Skin epidermis (tissue), 12 donors: ENCODE measurements around the gene PPIG.
"Not testable (repeated sequence)": the region's sequence is repeated elsewhere in the genome, so short reads cannot be mapped to it uniquely, and the experiment has no call there.

Source experiments
- H3K27ac ChIP-seq, 21 experiments: fragments of 200-600 bp; sonication (generic) in 11 of 21; one replicate each; pipeline ENCODE4 v1.5.0; 2020; ENCODE audit warnings: mild to moderate bottlenecking in 3 of 21, inconsistent platforms in 2 of 21, moderate library complexity in 2 of 21
- H3K4me3 ChIP-seq, 7 experiments: fragments of 200-600 bp; sonication (generic) in 2 of 7; one replicate each; pipeline ENCODE4 v1.5.0; 2020; ENCODE audit warnings: inconsistent platforms in 2 of 7, mild to moderate bottlenecking in 2 of 7, moderate library complexity in 1 of 7

PPIG gene

GRCh38 chr2:169583518-169583917, 633 bp upstream of the PPIG start:
- Histone ChIP-seq H3K27ac (peak overlapping the region in 6 of 21 experiments; percentile 90 to 99 (median 98)), H3K4me3 (no peak overlapping the region)

DNA sequence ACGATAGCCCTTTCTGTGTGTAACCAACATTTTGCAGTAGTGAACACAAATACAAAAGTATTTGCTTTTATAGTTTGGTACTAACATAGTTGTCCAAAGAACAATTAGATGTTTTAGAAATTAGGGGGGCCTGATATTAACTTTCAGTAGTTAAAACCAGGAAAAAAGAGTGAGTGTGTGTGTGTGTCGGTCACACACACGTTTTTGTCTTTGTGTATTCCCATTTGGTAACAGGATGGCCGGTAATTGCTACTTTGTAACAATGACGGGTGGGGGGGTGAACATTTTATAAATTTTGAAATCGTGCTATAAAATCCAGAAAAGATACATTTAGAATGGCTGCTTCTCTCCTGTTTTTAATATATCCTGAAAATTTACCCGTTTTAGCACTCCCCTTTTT, 1.5 kb downstream of the PPIG start:
- Histone ChIP-seq H3K4me3 (peak overlapping the region; percentile 57 to 97 (median 83)), H3K27ac (peak overlapping the region in 16 of 21 experiments; percentile 87 to 99 (median 96))

DNA sequence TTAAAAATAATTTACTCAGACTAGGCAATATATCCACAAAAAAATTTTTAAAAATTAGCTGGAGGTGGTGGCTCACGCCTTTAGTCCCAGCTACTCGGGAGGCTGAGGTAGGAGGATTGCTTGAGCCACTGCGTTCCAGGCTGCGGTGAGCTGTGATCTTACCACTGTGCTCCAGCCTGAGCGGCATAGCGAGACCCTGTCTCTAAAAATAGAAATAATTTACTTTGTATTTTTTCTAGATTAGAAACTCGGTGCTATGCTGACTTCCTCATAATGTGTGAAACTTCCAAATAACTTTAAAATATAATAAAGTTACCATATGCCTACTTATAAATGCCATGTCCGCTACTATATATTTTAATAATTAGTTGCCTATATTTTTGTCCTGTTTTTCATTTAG, 6.7 kb downstream of the PPIG start:
- H3K4me3 ChIP-seq: no peak overlapping the region
- H3K27ac ChIP-seq: no peak overlapping the region

- not testable (repeated sequence) for H3K4me3 ChIP-seq, H3K27ac ChIP-seq
Measured at GRCh38 chr2:169596546-169596945, 12.4 kb downstream of the PPIG start.

DNA sequence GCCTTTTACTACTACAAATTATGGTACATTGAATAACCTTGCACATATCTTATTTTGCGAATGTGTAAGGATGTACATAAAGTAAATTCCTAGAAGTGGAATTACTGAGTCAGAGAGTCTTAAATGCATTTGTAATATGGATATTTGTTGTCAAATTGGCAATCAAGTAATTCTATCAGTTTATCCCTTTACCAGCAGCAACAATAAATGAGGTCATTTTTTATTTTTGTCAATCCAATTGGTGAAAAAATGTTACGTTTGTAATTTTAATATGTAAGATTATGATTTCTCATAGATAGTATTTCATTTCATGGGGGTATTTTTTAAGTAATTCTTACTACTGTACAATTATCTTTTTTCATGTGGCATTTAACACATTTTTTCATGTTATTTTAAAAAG, 14.8 kb downstream of the PPIG start:
- H3K4me3 ChIP-seq: no peak overlapping the region
- no peak overlapping the region for H3K27ac ChIP-seq

GRCh38 chr2:169599568-169599967, 15.4 kb downstream of the PPIG start:
- Histone ChIP-seq H3K27ac (no peak overlapping the region), H3K4me3 (no peak overlapping the region)

- Histone ChIP-seq H3K4me3 (no peak overlapping the region), H3K27ac (no peak overlapping the region)
Measured at GRCh38 chr2:169609264-169609663, 25.1 kb downstream of the PPIG start.

DNA sequence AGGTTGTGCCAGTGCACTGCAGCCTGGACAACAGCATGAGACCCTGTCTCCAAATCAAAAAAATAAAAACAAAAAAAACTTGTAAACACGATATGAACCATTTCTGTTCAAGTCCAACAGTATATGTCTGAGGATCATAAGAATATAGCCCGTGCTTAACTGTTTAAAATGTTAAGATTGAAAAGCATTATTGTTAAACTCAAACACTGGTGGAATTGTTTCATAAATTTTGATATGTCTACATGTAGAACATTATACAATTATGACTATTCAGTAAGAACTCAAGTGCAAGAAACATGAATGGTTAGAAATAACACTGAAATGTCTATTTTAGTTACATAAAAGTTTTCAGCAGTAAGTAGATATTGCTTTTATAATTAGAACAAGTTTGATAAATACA, 29.7 kb downstream of the PPIG start:
- no peak overlapping the region for H3K4me3 ChIP-seq
- H3K27ac ChIP-seq: no peak overlapping the region

GRCh38 chr2:169615982-169616381, 31.8 kb downstream of the PPIG start:
- not testable (repeated sequence) for H3K4me3 ChIP-seq, H3K27ac ChIP-seq

GRCh38 chr2:169619946-169620345, 35.8 kb downstream of the PPIG start:
- Histone ChIP-seq H3K27ac (no peak overlapping the region), H3K4me3 (no peak overlapping the region)

GRCh38 chr2:169620509-169620908, 36.4 kb downstream of the PPIG start:
- H3K27ac ChIP-seq: no peak overlapping the region

DNA sequence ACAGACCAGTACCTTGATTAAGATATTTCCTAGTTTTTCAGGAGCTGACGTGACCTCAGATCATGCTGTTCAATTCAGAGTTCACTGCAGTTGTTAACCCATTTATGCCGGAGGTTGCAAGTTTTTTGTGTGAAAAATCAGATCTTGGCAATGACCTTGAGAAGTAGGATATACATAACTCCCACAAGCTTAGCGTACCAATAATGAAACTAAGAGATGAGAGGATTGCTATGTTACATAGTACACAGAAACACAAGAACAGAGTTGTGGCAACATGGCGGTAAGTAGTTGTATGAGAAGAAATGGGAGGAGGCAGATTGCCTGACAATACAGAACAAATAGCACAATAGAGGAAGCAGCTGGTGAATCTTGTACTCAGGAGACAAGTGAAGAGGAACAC, 39.1 kb downstream of the PPIG start:
- no peak overlapping the region for H3K27ac ChIP-seq
- H3K4me3 ChIP-seq: no peak overlapping the region

More at GRCh38 chr2:169620509-169620908, 36.4 kb downstream of the PPIG start:
- no peak overlapping the region for H3K4me3 ChIP-seq

- Histone ChIP-seq H3K4me3 (no peak overlapping the region), H3K27ac (no peak overlapping the region)
Measured at GRCh38 chr2:169625781-169626180, 41.6 kb downstream of the PPIG start.

DNA sequence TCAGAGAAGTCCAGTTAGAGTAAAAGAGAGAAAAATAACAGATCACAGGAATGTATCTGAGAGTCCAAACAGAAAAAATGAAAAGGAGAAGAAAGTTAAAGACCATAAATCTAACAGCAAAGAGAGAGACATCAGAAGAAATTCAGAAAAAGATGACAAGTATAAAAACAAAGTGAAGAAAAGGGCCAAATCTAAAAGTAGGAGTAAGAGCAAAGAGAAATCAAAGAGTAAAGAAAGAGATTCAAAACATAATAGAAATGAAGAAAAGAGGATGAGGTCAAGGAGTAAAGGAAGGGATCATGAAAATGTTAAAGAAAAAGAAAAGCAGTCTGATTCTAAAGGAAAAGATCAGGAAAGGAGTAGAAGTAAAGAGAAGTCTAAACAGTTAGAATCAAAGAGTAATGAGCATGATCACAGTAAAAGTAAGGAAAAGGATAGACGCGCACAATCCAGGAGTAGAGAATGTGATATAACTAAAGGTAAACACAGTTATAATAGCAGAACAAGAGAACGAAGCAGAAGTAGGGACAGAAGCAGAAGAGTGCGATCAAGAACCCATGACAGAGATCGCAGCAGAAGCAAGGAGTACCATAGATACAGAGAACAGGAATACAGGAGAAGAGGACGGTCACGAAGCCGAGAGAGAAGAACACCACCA, 52.4 kb downstream of the PPIG start:
- H3K27ac ChIP-seq: no peak overlapping the region
- no peak overlapping the region for H3K4me3 ChIP-seq

- H3K27ac ChIP-seq: no peak overlapping the region
- H3K4me3 ChIP-seq: no peak overlapping the region
Measured at GRCh38 chr2:169637620-169638019, 53.5 kb downstream of the PPIG start.

DNA sequence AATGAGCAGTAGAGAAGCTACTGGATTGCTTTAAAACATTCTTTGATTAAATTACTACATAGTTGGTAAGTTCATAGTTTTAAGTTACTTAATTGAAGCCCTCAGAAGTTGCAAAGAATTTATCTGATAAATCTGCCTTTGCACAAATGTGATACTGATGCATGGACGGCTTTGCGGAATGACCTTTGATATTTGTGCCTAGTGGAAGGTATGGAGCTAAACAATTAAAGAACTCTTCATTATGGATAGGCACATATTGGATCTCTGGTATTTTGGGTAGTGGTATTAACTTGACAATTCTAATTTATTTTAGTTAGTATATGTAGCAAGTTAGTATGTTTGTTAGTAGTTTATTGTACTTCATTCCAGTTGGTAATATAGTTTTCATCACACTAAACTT, 56.0 kb downstream of the PPIG start:
- Histone ChIP-seq H3K4me3 (no peak overlapping the region), H3K27ac (no peak overlapping the region)

DNA sequence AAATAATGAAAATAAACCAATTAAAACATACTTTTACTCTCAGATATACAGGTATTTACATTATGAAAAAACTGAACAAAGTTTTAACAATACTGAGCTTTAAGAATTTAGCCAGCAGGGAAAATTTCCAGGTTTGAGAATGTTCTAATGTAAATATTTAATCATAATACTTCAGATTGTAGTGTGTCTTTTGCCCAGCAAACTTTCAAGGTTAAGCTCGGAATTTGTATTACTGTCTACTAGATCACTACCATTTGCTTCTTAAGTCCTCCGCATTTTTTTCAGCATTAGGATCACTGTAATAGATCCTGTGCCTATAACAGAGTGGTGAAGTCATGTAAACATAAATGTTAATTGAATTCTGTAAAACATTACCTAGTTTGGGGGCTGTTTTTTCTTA, 57.3 kb downstream of the PPIG start:
- H3K27ac ChIP-seq: no peak overlapping the region
- no peak overlapping the region for H3K4me3 ChIP-seq

DNA sequence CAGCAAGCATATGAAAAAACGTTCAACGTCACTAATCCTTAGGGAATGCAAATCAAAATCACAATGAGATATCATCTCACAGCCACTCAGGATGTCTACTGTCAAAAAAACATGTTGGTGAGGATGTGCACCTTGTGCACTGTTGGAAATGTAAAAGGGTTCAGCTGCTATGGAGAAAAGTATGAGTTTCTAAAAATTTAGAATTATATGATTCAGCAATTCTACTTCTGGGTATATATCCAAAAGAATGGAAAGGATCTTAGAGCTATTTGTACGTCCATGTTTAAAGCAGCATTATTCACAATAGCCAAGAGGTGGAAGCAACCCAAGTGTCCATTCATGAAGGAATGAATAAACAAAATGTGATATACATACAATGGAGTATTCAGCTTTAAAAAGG, 60.0 kb downstream of the PPIG start:
- no peak overlapping the region for H3K27ac ChIP-seq
- no peak overlapping the region for H3K4me3 ChIP-seq

DNA sequence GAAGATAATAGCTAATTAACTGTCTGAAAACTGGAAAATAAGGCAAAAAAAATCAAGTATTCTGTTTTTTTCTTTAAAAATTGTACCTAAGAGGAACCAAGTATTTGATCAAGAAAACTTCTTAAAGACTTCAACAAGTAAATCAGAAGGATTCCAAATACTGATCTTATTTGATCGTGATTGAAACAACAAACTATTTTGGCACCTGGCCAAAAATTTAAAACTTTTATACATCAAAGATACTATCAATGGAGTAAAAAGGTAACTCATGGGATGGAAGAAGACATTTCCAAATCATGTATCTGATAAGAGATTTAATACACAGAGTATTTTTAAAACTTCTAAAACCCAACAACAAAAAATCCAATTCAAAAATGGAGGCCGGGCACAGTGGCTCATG, 63.3 kb downstream of the PPIG start:
- H3K4me3 ChIP-seq: no peak overlapping the region
- no peak overlapping the region for H3K27ac ChIP-seq

GRCh38 chr2:169649278-169649677, 65.1 kb downstream of the PPIG start:
- H3K4me3 ChIP-seq: no peak overlapping the region
- H3K27ac ChIP-seq: no peak overlapping the region

DNA sequence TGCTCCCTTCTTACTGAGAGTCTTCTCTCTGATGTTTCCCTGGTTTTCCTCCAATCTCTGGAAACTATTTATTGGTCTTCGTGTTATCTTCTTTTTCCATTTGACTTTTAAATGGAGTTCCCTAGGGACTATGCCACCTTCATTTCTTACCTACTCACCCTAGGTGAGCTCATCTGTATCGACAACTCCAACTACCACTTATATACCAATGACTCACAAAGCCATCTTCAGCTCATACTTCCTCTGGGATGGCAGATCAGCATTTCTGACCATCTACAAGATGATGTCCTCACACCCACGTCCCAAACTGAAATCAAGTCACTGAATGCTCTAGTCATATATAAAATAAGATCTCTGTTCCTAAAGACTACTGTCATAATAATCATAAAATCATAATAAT, 69.5 kb downstream of the PPIG start:
- Histone ChIP-seq H3K4me3 (no peak overlapping the region), H3K27ac (no peak overlapping the region)

GRCh38 chr2:169656164-169656563, 72.0 kb downstream of the PPIG start:
- Histone ChIP-seq H3K4me3 (no peak overlapping the region), H3K27ac (no peak overlapping the region)
